ENCODE results near the gene RMI2. TPM values are rescaled to one million over a fixed set of nuclear protein-coding genes. Genes with fewer than 3 reads are reported as not detected.
A peak's percentile ranks its signal among the peaks of the same experiment; 100 is the strongest.

Gene RMI2
- total and polyA plus RNA-seq, 9 of the 15 experiments (the other 6 are each of a cell fraction or from before 2014, with no cell fraction given) = 8.0 to 43.4 (median 32.5) TPM

DNA sequence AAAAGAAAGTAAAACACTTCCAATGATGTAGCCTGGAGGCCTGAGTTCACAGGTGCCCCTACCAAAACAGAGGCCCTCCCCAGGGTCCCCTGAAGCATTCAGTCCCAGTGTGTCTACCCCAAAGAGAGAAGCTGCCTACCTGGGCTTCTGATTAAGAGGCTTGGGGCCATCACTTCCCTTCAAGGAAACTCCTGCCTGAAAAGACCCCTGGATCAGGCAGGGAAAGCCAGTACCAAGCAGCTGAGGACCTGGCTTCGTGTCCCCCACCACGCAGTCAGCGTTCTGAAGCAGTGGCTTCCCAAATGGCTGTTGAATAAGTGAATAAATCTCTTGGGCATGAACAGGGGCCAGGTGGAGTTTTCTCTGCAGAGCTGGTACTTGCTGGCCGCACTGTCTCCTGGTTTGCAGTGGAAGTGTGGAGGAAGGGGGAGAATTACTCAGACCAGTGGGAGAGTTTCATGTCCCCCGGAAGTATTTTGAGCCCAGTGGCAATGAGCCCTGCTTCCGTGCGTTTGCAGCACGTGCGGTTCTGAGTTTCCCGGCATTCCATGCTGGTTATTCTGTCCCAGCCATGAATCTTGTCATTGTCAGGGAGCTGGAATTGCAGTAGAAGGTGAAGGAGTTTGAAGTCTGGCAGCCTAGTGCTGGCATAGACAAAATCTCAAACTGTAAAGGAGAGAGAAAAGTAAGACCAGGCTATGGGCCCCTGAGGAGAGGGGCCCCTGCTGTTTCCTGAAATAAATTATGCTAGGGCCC, 27.0 kb downstream of the RMI2 start:
- intact Hi-C loops (cut with micrococcal nuclease) (loop anchor here (5.0 kb wide), 1 partner anchor 420 kb away; no protein-coding TSS in a partner anchor), in situ Hi-C loops (cut with MboI) (no loop called here)
- Histone ChIP-seq H3K27ac (ENCODE audit: extremely low read depth, low read depth, low read length) (no peak overlapping the region), H2AFZ (ENCODE audit: low read depth, low read length) (peak overlapping the region; percentile 58; the same call in 1 of the 2 replicates), H3K36me3 (ENCODE audit: control insufficient read depth, insufficient read depth, low read length) (no peaks in the 10 kb centered on the region), H4K20me1 (replicated peaks; ENCODE audit: control insufficient read depth, insufficient read depth, low read length) (no peaks in the 10 kb centered on the region), H3K4me3 (no peak overlapping the region), H3K79me2 (ENCODE audit: control insufficient read depth, insufficient read depth, low read length) (no peaks in the 10 kb centered on the region), H3K9me1 (ENCODE audit: control insufficient read depth, insufficient read depth, low read length) (no peaks in the 10 kb centered on the region), H3K27me3 (ENCODE audit: control insufficient read depth in 2 of 2, insufficient read depth in 2 of 2, low read length in 2 of 2) (no peaks in the 10 kb centered on the region), H3K4me2 (ENCODE audit: insufficient read depth, low read length) (no peak overlapping the region), H3K4me1 (replicated peaks in 1 of 2; ENCODE audit: control insufficient read depth in 2 of 2, insufficient read depth in 2 of 2, low read length in 2 of 2) (no peaks in the 10 kb centered on the region; a peak in 1 of 5 replicates), H3K9me3 (replicated peaks; ENCODE audit: control insufficient read depth, insufficient read depth, low read depth, low read length) (no peaks in the 10 kb centered on the region), H3K9ac (ENCODE audit: insufficient read depth in 1 of 2, low read depth in 2 of 2, low read length in 2 of 2) (no peak overlapping the region)
- POLR2A ChIA-PET = interaction anchor here (0.5 to 1.4 kb wide), 5 partner anchors 11 to 421 kb away, joined by 3 to 7 read pairs (median 5); partner anchors contain the start of gene SOCS1
- 59% methylated on average over 10 of the region's 10 CpGs for WGBS (ENCODE audit: insufficient coverage, low coverage, missing lambda C conversion rate)
- TF ChIP-seq, protein P1, sequence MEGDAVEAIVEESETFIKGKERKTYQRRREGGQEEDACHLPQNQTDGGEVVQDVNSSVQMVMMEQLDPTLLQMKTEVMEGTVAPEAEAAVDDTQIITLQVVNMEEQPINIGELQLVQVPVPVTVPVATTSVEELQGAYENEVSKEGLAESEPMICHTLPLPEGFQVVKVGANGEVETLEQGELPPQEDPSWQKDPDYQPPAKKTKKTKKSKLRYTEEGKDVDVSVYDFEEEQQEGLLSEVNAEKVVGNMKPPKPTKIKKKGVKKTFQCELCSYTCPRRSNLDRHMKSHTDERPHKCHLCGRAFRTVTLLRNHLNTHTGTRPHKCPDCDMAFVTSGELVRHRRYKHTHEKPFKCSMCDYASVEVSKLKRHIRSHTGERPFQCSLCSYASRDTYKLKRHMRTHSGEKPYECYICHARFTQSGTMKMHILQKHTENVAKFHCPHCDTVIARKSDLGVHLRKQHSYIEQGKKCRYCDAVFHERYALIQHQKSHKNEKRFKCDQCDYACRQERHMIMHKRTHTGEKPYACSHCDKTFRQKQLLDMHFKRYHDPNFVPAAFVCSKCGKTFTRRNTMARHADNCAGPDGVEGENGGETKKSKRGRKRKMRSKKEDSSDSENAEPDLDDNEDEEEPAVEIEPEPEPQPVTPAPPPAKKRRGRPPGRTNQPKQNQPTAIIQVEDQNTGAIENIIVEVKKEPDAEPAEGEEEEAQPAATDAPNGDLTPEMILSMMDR (IDR thresholded peaks at IDR 0.05 in 2 of 3, conservative IDR thresholded peaks at IDR 0.05 in 1 of 3; ENCODE audit: insufficient read depth in 2 of 3, low read depth in 1 of 3, low read length in 3 of 3) = 0 out of 6 replicates have a peak, but pooled peaks of 1 of the 3 experiments have one; percentile 5
- TF ChIP-seq TCFL5 (CRISPR knock-in tag; conservative IDR thresholded peaks at IDR 0.05) (no peak), BCL6 (CRISPR knock-in tag; IDR thresholded peaks at IDR 0.05) (no peak)
- TF ChIP-seq, protein P2, sequence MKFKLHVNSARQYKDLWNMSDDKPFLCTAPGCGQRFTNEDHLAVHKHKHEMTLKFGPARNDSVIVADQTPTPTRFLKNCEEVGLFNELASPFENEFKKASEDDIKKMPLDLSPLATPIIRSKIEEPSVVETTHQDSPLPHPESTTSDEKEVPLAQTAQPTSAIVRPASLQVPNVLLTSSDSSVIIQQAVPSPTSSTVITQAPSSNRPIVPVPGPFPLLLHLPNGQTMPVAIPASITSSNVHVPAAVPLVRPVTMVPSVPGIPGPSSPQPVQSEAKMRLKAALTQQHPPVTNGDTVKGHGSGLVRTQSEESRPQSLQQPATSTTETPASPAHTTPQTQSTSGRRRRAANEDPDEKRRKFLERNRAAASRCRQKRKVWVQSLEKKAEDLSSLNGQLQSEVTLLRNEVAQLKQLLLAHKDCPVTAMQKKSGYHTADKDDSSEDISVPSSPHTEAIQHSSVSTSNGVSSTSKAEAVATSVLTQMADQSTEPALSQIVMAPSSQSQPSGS (CRISPR knock-in tag; IDR thresholded peaks at IDR 0.05) = no peak
- TF ChIP-seq, protein P3, sequence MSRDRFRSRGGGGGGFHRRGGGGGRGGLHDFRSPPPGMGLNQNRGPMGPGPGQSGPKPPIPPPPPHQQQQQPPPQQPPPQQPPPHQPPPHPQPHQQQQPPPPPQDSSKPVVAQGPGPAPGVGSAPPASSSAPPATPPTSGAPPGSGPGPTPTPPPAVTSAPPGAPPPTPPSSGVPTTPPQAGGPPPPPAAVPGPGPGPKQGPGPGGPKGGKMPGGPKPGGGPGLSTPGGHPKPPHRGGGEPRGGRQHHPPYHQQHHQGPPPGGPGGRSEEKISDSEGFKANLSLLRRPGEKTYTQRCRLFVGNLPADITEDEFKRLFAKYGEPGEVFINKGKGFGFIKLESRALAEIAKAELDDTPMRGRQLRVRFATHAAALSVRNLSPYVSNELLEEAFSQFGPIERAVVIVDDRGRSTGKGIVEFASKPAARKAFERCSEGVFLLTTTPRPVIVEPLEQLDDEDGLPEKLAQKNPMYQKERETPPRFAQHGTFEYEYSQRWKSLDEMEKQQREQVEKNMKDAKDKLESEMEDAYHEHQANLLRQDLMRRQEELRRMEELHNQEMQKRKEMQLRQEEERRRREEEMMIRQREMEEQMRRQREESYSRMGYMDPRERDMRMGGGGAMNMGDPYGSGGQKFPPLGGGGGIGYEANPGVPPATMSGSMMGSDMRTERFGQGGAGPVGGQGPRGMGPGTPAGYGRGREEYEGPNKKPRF (IDR thresholded peaks at IDR 0.05; ENCODE audit: low read depth, low read length) = no peak
- CTCF ChIA-PET (ENCODE audit: low intra/inter-chr PET ratio) = interaction anchor here (0.5 kb wide), 1 partner anchor 463 kb away, joined by 4 read pairs; no protein-coding TSS in a partner anchor
- peak; percentile 28; the same call in 2 of the 3 replicates for ATAC-seq
- no TSS peak for BruUV-seq (replicated peaks)
- DNase-seq (ENCODE audit: extremely low read depth in 1 of 4, low spot score in 3 of 4) = no peak
- FAIRE-seq = no peak
